NCI-H2029 (cell line): ENCODE measurements around the gene CRADD.

Experiments used
- DNase-seq: peaks from one replicate; lab custom pipeline; 2025; lab: John Stamatoyannopoulos, UW

Gene CRADD

GRCh38 chr12:93939641-93940325 is 262.6 kb downstream of the CRADD start:
- no peak for DNase-seq

DNA sequence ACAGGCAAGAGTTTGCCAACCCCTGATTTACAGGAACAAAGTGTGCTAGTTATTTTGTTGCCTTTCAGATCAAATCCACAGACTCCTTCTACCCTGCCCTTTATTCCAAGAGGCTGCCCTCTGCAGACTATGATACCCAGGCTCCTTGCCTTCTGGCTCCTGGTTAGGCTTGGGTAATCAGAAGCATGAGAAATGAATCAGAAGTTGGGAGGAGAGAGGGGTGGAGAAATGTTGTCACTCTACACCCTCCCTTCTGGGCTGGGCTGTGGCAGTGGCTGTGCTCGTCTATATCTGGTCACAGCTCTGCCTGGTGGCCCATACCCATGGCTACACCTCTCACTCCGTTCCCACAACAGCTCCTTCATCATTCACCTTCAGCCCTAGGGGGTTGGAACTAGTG is 266.6 kb downstream of the CRADD start:
- no peak for DNase-seq

DNA sequence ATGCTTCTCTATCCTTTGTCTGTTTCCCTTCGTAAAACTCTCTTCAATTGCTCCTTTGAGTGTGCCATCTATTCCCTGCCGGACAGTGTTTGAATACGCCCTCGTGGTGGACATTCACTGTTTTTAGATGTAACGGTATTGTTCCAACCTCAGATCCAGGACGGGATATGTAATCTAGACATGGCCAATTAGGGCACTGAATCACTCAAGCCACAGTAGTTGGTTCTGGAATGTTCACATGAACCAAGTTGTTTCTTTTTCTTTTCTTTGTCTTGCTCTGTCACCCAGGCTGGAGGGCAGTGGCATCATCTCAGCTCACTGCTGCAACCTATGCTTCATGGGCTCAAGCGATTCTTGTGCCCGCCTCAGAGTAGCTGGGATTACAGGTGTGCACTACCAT is 267.0 kb downstream of the CRADD start:
- no peak for DNase-seq
